Measurements from ENCODE around the gene C9orf72. TPM values are rescaled to one million over a fixed set of nuclear protein-coding genes. Genes with fewer than 3 reads are reported as not detected.

Gene C9orf72
- total and polyA plus RNA-seq, 2 of the 8 experiments (the other 6 are each of a cell fraction or from before 2014, with no cell fraction given), result 7.2 to 17.5 TPM

DNA sequence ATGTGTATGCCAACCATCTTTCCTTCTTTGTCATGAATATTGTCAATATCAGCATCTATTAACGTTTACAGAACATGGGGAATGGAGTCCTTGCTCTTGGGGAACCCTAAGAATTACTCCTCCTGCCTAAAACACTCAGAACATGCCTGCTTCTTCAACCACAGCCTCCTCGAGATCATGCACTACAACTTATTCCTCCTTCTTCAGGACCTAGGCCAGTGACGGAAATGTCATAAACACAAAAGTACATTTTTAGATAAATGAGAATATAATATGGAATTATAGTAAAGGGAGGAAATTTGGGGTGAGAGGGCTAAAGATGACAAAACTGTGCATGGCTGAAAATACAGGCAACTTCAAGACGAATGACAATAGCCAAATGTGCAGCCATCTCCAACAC lies 52.3 kb downstream of the C9orf72 start (continued):
- TF ChIP-seq, protein P1, sequence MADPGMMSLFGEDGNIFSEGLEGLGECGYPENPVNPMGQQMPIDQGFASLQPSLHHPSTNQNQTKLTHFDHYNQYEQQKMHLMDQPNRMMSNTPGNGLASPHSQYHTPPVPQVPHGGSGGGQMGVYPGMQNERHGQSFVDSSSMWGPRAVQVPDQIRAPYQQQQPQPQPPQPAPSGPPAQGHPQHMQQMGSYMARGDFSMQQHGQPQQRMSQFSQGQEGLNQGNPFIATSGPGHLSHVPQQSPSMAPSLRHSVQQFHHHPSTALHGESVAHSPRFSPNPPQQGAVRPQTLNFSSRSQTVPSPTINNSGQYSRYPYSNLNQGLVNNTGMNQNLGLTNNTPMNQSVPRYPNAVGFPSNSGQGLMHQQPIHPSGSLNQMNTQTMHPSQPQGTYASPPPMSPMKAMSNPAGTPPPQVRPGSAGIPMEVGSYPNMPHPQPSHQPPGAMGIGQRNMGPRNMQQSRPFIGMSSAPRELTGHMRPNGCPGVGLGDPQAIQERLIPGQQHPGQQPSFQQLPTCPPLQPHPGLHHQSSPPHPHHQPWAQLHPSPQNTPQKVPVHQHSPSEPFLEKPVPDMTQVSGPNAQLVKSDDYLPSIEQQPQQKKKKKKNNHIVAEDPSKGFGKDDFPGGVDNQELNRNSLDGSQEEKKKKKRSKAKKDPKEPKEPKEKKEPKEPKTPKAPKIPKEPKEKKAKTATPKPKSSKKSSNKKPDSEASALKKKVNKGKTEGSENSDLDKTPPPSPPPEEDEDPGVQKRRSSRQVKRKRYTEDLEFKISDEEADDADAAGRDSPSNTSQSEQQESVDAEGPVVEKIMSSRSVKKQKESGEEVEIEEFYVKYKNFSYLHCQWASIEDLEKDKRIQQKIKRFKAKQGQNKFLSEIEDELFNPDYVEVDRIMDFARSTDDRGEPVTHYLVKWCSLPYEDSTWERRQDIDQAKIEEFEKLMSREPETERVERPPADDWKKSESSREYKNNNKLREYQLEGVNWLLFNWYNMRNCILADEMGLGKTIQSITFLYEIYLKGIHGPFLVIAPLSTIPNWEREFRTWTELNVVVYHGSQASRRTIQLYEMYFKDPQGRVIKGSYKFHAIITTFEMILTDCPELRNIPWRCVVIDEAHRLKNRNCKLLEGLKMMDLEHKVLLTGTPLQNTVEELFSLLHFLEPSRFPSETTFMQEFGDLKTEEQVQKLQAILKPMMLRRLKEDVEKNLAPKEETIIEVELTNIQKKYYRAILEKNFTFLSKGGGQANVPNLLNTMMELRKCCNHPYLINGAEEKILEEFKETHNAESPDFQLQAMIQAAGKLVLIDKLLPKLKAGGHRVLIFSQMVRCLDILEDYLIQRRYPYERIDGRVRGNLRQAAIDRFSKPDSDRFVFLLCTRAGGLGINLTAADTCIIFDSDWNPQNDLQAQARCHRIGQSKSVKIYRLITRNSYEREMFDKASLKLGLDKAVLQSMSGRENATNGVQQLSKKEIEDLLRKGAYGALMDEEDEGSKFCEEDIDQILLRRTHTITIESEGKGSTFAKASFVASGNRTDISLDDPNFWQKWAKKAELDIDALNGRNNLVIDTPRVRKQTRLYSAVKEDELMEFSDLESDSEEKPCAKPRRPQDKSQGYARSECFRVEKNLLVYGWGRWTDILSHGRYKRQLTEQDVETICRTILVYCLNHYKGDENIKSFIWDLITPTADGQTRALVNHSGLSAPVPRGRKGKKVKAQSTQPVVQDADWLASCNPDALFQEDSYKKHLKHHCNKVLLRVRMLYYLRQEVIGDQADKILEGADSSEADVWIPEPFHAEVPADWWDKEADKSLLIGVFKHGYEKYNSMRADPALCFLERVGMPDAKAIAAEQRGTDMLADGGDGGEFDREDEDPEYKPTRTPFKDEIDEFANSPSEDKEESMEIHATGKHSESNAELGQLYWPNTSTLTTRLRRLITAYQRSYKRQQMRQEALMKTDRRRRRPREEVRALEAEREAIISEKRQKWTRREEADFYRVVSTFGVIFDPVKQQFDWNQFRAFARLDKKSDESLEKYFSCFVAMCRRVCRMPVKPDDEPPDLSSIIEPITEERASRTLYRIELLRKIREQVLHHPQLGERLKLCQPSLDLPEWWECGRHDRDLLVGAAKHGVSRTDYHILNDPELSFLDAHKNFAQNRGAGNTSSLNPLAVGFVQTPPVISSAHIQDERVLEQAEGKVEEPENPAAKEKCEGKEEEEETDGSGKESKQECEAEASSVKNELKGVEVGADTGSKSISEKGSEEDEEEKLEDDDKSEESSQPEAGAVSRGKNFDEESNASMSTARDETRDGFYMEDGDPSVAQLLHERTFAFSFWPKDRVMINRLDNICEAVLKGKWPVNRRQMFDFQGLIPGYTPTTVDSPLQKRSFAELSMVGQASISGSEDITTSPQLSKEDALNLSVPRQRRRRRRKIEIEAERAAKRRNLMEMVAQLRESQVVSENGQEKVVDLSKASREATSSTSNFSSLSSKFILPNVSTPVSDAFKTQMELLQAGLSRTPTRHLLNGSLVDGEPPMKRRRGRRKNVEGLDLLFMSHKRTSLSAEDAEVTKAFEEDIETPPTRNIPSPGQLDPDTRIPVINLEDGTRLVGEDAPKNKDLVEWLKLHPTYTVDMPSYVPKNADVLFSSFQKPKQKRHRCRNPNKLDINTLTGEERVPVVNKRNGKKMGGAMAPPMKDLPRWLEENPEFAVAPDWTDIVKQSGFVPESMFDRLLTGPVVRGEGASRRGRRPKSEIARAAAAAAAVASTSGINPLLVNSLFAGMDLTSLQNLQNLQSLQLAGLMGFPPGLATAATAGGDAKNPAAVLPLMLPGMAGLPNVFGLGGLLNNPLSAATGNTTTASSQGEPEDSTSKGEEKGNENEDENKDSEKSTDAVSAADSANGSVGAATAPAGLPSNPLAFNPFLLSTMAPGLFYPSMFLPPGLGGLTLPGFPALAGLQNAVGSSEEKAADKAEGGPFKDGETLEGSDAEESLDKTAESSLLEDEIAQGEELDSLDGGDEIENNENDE (IDR thresholded peaks at IDR 0.05; ENCODE audit: insufficient replicate concordance, low read length), result no peak
- TF ChIP-seq CBX5 (IDR thresholded peaks at IDR 0.05; ENCODE audit: low read depth, low read length), result no peak
- TF ChIP-seq TCF12 (IDR thresholded peaks at IDR 0.05; ENCODE audit: low read depth, low read length), result no peak
- no peak for TF ChIP-seq SIN3A (conservative IDR thresholded peaks at IDR 0.05 in 1 of 2, IDR thresholded peaks at IDR 0.05 in 1 of 2; ENCODE audit: low read depth in 1 of 2, low read length in 2 of 2)
- no peak for TF ChIP-seq BRCA1 (IDR thresholded peaks at IDR 0.05; ENCODE audit: low read depth, low read length)
- TF ChIP-seq, protein P2, sequence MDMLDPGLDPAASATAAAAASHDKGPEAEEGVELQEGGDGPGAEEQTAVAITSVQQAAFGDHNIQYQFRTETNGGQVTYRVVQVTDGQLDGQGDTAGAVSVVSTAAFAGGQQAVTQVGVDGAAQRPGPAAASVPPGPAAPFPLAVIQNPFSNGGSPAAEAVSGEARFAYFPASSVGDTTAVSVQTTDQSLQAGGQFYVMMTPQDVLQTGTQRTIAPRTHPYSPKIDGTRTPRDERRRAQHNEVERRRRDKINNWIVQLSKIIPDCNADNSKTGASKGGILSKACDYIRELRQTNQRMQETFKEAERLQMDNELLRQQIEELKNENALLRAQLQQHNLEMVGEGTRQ (IDR thresholded peaks at IDR 0.05; ENCODE audit: low read length), result no peak
- TF ChIP-seq, protein P3, sequence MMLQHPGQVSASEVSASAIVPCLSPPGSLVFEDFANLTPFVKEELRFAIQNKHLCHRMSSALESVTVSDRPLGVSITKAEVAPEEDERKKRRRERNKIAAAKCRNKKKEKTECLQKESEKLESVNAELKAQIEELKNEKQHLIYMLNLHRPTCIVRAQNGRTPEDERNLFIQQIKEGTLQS (IDR thresholded peaks at IDR 0.05; ENCODE audit: insufficient read depth, low read depth, low read length), result no peak
- TF ChIP-seq, protein P4, sequence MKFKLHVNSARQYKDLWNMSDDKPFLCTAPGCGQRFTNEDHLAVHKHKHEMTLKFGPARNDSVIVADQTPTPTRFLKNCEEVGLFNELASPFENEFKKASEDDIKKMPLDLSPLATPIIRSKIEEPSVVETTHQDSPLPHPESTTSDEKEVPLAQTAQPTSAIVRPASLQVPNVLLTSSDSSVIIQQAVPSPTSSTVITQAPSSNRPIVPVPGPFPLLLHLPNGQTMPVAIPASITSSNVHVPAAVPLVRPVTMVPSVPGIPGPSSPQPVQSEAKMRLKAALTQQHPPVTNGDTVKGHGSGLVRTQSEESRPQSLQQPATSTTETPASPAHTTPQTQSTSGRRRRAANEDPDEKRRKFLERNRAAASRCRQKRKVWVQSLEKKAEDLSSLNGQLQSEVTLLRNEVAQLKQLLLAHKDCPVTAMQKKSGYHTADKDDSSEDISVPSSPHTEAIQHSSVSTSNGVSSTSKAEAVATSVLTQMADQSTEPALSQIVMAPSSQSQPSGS (IDR thresholded peaks at IDR 0.05; ENCODE audit: low read length), result no peak
